HG02943 (cell line): ENCODE results near the gene RXRA.

Source experiments
- ATAC-seq: cut with Tn5 transposase; IDR thresholded peaks from one replicate; pipeline ENCODE4 v1.9.1; 2021; ENCODE audit warnings: mild to moderate bottlenecking, low read depth, moderate library complexity; ENCODE audit not compliant: unreplicated experiment

Gene RXRA

DNA sequence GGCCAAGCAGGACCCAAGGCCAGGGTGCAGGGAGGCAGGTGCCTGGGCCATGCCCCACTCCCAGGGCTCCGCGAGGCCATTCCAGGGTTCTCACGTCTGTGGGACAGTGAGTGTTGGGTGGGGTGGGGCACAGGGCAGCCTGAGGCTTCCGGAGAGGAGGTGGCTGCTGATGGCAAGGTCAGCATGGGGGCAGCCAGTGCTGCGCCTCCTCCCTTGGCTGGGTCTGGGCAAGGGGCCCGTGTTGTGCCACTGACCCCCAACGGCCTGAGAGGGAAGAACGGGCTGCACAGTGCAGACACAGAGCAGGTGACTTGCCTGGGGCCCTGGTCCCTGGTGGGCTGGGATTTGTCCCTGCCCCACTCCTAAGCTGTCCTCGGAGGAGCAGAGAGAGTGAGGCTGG, 82.1 kb downstream of the RXRA start:
- ATAC-seq: no peak

GRCh38 chr9:134408939-134409737, 82.9 kb downstream of the RXRA start:
- no peak for ATAC-seq

DNA sequence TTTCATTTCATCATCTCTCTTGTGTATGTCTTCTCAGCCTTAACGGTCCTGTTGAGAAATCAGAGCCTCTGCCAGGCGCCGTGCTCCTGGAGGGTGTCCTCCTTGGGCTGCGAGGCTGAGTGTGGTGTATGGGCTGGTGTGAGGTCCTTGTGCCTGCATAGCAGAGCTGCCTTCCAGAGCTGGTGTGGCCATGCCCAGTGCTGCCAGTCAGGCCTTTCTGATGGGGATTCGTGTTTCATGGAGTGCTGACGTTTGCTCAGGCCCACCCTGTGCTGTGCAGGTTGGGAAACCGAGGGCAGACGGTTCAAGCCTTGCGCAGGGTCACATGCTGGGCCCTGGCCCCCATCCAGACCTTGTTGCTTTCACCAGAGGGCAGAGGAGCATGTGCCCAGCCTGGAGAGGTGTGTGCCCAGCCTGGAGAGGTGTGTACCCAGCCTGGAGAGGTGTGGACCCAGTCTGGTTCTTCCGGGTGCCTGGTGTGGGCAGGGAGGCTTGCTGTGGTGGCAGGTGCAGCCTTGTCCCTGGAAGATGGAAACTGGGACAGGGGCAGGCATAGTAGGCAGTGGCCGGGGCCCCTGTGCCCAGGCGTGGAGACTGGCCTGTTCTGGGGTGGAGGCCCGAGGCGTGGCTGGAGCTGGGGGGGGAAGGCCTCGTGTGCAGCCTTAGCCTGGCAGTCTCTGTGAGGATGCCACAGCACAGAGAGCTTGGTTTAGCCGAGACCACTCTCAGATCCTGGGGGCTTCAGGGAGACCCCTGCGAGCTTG, 84.0 kb downstream of the RXRA start:
- no peak for ATAC-seq

DNA sequence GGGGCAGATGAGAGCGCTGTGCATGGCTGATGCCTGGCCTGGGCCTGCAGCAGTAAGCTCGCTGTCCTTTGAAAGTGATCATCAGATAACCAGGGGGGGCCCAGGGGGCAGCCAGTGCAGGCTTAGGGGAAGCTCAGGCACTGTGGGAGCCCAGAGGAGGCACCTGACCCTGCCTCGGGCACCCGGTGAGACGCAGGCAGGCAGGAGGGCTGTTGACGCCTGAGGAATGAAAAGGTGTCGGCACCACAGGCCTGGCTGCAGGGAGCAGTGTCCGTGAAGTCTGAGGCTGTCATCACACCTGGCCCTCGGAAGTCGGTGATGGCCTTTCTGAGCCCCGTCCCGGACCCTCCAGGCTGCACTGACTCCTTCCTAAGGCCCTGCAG, 84.6 kb downstream of the RXRA start:
- no peak for ATAC-seq

DNA sequence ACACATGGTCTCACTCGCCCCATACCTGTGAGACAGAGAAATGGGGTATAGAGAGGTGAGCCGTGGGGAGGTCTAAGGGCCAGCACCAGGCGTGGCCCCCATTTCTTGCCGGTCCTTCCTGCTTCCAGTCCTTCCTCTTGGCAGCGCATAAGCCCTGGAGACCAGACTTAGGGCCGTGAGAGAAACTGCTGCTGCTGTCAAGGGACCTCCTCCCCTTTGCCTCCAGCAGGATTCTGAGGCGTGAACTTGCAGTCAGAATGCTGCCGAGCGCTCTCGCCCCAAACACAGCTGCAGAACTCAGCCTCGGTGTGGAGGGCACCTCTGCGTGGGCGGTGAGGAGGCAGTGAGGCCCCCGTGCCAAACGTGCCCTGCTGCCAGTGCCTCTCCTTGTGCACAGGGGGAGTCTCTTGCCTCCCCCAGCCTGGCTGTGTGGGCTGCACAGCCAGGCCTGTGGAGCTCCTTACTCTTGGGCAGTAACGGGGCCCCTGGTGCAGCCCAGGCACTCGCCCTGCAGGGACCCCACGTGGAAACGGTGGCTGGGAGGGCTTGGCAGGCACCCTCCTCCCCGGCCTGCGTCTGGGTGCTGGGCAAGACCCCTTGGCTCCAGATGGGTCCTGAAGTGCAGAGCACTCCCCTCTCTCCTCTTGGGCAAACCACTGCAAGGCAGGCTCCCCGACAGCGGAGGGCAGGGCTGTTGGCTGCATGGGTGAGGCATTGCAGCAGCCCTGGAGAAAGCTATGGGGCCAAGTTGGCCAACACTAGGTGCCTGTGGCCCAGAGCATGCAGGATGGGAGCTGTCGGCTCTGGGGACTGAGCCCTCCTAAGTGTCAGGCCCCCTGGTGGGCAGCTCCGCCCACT, 85.4 kb downstream of the RXRA start:
- no peak for ATAC-seq

DNA sequence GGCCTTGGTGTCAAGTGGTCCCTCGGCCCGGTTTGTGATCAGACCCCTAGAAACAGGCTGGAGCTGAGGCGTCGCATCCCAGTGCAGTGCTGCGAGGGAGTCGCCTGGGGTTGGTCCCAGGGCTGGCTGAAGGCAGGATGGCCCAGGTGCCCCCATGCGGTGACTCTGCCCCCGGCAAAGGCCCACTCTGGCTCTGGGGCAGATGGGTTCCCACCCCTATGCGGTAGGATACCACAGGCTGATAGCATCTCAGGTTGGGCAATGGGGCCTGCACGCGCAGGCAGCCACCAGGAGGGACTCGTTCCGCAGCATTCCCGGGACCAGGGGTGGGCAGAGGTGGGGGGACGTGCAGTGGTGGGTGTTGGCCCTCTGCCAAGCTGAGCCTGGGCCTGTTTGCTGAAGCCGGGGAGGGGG, 86.0 kb downstream of the RXRA start:
- no peak for ATAC-seq

DNA sequence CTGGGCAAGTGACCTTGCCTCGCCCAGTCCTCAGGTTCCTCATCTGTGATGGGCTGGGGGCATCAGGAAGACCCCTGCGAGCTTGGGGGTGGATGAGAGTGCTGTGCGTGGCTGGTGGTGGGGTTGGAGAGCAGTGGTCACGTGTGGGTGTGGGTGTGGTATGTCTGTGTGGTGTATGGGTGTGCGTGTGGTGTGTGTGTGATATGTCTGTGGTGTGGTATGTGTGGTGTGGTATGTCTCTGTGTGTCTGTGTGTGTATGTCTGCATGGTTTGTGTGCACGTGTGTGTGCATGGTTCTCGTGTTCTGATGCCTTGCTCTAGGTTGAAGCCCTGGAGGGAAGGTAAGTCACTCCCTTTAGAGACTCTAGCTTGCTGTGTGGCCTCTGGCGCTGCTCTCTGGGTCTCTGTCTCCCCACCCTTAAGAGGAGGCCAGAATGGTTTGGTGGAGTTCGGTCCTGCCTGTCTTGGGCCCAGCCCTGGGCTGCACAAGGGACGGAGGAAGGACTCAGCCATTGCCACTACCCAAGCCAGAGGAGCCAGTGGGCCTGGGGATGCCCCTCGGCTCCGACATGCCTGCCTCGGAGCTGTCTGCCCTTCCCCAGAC, 87.0 kb downstream of the RXRA start:
- no peak for ATAC-seq

GRCh38 chr9:134413890-134414623, 87.8 kb downstream of the RXRA start:
- ATAC-seq: no peak

DNA sequence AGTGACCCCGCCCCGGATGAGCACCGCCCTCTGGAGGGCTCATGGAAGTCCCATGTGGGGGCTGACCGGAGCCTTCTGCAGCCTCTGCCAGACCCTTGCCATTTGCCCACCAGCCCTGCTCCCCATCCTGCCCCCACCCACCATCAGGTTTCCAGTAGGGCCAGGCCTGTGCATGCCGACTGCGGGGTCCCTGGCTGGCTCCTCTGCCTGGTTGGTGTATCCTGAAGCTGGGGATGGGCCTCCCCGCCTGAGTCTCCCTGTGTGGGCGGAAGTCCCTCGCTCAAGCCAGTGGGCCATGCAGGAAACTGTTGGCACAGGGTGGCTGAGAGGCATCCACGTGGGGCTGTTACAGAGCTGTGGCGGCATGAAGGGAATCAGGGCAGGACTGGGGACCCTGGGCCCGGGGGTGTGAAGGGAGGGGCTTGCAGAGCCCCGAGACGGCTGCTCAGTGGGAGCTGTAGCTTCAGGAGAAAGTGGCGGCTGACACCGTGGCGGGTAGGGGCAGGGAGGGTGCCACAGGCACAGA, 88.7 kb downstream of the RXRA start:
- no peak for ATAC-seq

DNA sequence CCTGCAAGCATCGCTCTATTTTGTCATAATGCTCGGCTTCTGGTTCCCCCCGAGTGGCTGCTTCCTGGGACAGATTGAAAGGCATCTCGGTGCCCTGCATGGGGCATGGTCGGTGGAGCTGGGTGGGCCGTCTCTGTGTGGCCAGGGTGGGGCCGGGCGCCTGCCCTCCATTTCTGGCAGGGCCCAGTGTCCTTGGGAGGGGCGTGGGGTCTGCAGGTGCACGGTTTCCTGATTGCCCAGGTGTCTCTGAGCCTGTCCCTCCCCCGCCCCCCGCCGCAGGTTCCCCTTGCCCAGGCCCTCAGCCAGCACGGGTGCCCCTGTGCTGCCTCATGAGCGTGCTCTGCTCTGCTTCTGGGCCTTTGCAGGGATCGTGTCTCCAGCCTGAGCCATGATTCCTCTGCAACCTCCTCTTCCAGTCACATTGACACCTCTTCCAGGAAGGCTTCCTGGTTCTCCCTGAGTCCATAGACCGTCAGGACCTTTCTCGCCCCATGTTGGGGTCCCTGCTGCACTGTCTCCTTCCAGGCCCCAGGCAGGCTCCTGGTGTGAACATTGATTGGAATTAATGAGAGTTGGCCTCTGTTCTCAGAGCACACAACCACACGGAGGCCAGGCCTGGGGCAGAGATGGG, 90.2 kb downstream of the RXRA start:
- ATAC-seq: no peak

DNA sequence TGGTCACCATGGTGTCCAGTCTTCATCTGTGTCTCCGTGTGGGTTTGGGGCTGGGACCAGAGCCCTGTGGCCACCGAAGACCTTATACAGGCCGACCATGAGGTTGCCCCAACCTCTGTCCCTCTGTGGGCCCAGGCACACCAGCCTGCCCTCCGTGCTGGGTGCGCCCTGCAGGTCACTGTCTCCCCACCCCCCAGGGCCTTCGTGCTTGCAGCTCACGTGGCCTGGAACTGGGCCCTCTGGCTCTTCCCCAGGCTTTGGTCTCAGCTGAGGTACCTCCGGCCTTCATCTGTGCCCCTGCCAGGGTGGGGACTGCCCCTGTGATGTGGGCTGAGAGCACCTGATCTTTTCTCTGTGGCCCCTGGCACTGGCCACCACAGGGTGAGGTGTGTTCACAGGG, 92.1 kb downstream of the RXRA start:
- ATAC-seq: no peak

DNA sequence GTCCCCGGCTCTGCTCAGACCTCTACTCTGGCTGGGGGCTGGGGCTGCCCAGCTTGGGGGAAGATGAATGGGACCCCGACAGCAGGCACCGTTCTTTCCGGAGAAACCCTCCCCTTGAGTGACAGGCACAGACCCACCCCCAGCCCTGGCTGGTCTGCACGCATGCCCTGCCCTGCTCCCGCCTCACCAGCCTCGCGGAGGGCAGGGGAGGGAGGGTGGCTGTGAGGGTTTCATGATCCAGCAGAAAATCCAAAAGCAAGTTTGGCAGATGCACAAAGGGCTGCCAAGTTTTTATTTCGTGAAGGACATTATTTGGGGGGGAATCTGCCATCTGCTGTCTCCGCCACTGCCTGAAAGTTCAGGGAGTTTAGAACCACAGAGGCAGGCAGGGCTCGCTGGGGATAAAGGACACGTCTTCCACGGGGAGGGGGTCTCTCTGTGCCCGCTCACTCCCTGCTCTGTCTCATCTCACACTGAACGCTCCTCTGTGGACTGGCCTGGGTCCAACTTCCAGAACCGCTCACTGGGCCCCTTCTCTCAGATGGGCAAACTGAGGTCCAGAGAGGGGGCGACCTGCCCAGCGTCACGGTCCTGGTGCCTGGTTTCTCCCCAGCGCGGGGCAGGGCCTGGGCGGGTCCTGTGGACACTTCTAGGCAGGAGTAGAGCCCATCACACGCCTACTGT, 92.9 kb downstream of the RXRA start:
- ATAC-seq: no peak

DNA sequence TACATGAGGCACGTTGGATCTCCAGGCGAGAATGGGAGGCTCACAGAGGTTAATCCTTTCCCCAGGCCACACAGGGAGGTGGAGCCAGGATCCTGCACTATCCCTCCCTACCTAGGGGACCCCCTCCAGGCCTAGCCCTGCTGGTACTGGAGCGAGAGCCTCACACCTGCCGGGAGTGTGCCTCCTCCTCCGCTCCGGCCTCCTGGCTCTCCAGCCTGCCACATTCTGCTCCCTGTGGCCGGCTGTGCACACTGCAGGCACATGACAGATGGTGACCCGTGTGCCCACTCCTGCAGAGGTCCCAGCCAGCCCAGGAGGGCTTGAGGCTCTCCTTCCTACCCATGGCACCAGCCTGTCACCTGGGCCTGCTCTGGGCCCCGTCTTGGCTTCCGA, 93.4 kb downstream of the RXRA start:
- ATAC-seq: no peak

DNA sequence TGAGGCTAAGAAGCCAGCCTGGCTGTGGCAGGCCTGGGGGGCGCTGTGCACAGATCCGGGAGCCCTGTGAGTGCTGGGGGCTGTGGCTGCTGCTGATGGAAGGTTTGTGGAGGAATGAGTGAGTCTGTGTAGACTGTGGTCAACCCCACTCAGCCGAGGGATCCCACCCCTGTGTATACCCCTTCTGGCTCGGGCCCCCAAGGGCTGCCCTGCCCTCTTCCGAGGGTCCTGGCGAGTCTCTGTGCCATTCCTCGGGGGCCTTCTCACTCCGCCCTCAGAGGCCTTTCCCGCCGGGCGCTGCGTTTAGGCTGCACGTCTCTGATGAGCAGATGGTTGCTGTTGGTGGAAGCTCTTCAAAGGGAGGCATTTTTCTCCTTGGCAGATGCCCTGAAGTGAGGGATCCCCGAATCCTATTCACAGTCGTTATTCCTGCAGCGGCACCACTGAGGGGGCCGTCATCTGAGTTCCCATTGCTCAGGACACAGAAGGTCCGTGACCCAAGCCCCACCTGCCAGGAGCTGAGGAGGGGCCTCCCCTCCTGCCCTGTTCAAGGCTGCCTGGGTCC, 94.1 kb downstream of the RXRA start:
- ATAC-seq: no peak

DNA sequence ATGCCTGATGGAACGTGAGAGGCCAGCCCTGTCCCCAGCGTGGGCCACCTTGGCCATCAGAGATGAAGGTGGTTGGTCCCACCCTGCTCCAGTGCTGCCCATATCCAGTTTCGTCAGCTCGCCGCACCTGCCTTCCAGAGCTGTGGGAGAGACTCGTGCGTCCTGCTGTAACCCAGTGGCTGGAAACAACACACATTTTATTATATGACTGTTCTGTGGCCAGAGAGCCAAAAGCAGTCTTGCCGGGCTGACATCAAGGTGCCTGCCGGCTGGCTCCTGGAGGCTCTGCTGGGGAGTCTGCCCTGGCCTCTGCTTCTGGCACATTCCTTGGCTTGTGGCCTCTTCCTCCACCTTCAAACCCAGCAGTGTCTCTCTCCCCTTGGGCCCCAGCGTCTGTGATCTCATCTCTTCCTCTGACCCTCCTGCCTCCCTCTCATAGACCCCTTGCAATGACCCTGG, 94.7 kb downstream of the RXRA start:
- ATAC-seq: no peak

- ATAC-seq: no peak
Measured at GRCh38 chr9:134421888-134422287, 95.6 kb downstream of the RXRA start.

GRCh38 chr9:134422301-134423090, 96.2 kb downstream of the RXRA start:
- ATAC-seq: no peak

- no peak for ATAC-seq
Measured at GRCh38 chr9:134423166-134423565, 96.9 kb downstream of the RXRA start.
